ENCODE measurements around the gene ALKBH6. TPM values are rescaled to one million over a fixed set of nuclear protein-coding genes. Genes with fewer than 3 reads are reported as not detected.

Gene ALKBH6
- total and polyA plus RNA-seq, 2 of the 13 experiments (the other 11 are each of a cell fraction or from before 2014, with no cell fraction given) = 13.7 to 18.1 TPM

- TF ChIP-seq, protein P1, sequence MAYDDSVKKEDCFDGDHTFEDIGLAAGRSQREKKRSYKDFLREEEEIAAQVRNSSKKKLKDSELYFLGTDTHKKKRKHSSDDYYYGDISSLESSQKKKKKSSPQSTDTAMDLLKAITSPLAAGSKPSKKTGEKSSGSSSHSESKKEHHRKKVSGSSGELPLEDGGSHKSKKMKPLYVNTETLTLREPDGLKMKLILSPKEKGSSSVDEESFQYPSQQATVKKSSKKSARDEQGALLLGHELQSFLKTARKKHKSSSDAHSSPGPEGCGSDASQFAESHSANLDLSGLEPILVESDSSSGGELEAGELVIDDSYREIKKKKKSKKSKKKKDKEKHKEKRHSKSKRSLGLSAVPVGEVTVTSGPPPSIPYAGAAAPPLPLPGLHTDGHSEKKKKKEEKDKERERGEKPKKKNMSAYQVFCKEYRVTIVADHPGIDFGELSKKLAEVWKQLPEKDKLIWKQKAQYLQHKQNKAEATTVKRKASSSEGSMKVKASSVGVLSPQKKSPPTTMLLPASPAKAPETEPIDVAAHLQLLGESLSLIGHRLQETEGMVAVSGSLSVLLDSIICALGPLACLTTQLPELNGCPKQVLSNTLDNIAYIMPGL (CRISPR knock-in tag; IDR thresholded peaks at IDR 0.05; ENCODE audit: borderline replicate concordance in 1 of 2, low read depth in 1 of 2) = peak; percentile 50 to 60; a peak in 3 of 4 replicates
- TF ChIP-seq SP5 (CRISPR knock-in tag; IDR thresholded peaks at IDR 0.05; ENCODE audit: borderline replicate concordance, low read depth) = no peak
- no peak for TF ChIP-seq ZNF225 (CRISPR knock-in tag; IDR thresholded peaks at IDR 0.05)
- TF ChIP-seq TOPORS (CRISPR knock-in tag; IDR thresholded peaks at IDR 0.05) = no peak
- no peak for TF ChIP-seq GABPB1 (CRISPR knock-in tag; IDR thresholded peaks at IDR 0.05)
- no peak for TF ChIP-seq TCF7 (IDR thresholded peaks at IDR 0.05; ENCODE audit: low read depth)
- TF ChIP-seq STAG1 (CRISPR knock-in tag; IDR thresholded peaks at IDR 0.05) = peak; percentile 61
- TF ChIP-seq HCFC1 (IDR thresholded peaks at IDR 0.05; ENCODE audit: low read depth, low read length) = no peak
- TF ChIP-seq ZNF431 (CRISPR knock-in tag; IDR thresholded peaks at IDR 0.05; ENCODE audit: borderline replicate concordance, low read depth) = no peak
- no peak for TF ChIP-seq TEAD3 (CRISPR knock-in tag; optimal IDR thresholded peaks at IDR 0.05; ENCODE audit: borderline replicate concordance)
- TF ChIP-seq PATZ1 (CRISPR knock-in tag; IDR thresholded peaks at IDR 0.05) = 0 out of 2 replicates have a peak, but pooled peaks have one; percentile 12
- no peak for TF ChIP-seq ZNF615 (CRISPR knock-in tag; IDR thresholded peaks at IDR 0.05; ENCODE audit: borderline replicate concordance)
- peak; percentile 73 for TF ChIP-seq SMC3 (IDR thresholded peaks at IDR 0.05; ENCODE audit: low read length)
- TF ChIP-seq, protein P2, sequence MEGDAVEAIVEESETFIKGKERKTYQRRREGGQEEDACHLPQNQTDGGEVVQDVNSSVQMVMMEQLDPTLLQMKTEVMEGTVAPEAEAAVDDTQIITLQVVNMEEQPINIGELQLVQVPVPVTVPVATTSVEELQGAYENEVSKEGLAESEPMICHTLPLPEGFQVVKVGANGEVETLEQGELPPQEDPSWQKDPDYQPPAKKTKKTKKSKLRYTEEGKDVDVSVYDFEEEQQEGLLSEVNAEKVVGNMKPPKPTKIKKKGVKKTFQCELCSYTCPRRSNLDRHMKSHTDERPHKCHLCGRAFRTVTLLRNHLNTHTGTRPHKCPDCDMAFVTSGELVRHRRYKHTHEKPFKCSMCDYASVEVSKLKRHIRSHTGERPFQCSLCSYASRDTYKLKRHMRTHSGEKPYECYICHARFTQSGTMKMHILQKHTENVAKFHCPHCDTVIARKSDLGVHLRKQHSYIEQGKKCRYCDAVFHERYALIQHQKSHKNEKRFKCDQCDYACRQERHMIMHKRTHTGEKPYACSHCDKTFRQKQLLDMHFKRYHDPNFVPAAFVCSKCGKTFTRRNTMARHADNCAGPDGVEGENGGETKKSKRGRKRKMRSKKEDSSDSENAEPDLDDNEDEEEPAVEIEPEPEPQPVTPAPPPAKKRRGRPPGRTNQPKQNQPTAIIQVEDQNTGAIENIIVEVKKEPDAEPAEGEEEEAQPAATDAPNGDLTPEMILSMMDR (CRISPR knock-in tag; IDR thresholded peaks at IDR 0.05) = peak; percentile 75
- TF ChIP-seq HOXA3 (CRISPR knock-in tag; IDR thresholded peaks at IDR 0.05) = 0 out of 2 replicates have a peak, but pooled peaks have one; percentile 12
- peak; percentile 65 for TF ChIP-seq RAD21 (CRISPR knock-in tag; IDR thresholded peaks at IDR 0.05)
- peak; percentile 57; the same call in 1 of the 2 replicates for TF ChIP-seq SMAD1 (CRISPR knock-in tag; IDR thresholded peaks at IDR 0.05; ENCODE audit: borderline replicate concordance, low read depth)
- 0 out of 2 replicates have a peak, but pooled peaks have one; percentile 16 for TF ChIP-seq ETV5 (CRISPR knock-in tag; IDR thresholded peaks at IDR 0.05; ENCODE audit: borderline replicate concordance)
- TF ChIP-seq, protein P3, sequence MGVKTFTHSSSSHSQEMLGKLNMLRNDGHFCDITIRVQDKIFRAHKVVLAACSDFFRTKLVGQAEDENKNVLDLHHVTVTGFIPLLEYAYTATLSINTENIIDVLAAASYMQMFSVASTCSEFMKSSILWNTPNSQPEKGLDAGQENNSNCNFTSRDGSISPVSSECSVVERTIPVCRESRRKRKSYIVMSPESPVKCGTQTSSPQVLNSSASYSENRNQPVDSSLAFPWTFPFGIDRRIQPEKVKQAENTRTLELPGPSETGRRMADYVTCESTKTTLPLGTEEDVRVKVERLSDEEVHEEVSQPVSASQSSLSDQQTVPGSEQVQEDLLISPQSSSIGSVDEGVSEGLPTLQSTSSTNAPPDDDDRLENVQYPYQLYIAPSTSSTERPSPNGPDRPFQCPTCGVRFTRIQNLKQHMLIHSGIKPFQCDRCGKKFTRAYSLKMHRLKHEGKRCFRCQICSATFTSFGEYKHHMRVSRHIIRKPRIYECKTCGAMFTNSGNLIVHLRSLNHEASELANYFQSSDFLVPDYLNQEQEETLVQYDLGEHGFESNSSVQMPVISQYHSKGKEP (CRISPR knock-in tag; IDR thresholded peaks at IDR 0.05) = no peak
- no peak for TF ChIP-seq ZNF777 (CRISPR knock-in tag; IDR thresholded peaks at IDR 0.05)
- TF ChIP-seq, protein P4, sequence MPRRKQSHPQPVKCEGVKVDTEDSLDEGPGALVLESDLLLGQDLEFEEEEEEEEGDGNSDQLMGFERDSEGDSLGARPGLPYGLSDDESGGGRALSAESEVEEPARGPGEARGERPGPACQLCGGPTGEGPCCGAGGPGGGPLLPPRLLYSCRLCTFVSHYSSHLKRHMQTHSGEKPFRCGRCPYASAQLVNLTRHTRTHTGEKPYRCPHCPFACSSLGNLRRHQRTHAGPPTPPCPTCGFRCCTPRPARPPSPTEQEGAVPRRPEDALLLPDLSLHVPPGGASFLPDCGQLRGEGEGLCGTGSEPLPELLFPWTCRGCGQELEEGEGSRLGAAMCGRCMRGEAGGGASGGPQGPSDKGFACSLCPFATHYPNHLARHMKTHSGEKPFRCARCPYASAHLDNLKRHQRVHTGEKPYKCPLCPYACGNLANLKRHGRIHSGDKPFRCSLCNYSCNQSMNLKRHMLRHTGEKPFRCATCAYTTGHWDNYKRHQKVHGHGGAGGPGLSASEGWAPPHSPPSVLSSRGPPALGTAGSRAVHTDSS (CRISPR knock-in tag; conservative IDR thresholded peaks at IDR 0.05) = no peak
- peak; percentile 53; the same call in 1 of the 2 replicates for TF ChIP-seq RFXAP (CRISPR knock-in tag; IDR thresholded peaks at IDR 0.05; ENCODE audit: borderline replicate concordance)
- TF ChIP-seq XRCC5 (optimal IDR thresholded peaks at IDR 0.05; ENCODE audit: low read length) = peak; percentile 61
Measured at GRCh38 chr19:36051236-36051635, 37.2 kb upstream of the ALKBH6 start (continued).

Measured in HepG2 (cell line).